Measurements from ENCODE around the gene R3HDM2. TPM values are rescaled to one million over a fixed set of nuclear protein-coding genes. Genes with fewer than 3 reads are reported as not detected.

The R3HDM2 gene
- total RNA-seq, 4 donors from 2014 or later = 30.7 to 40.8 (median 35.5) TPM

DNA sequence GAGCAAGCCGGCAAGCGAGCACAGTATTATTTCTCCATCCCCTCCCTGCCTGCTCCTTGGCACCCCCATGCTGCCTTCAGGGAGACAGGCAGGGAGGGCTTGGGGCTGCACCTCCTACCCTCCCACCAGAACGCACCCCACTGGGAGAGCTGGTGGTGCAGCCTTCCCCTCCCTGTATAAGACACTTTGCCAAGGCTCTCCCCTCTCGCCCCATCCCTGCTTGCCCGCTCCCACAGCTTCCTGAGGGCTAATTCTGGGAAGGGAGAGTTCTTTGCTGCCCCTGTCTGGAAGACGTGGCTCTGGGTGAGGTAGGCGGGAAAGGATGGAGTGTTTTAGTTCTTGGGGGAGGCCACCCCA, 218.2 kb downstream of the R3HDM2 start:
- no peaks in the 10 kb centered on the region for H3K9me3 ChIP-seq
- H3K4me1 ChIP-seq = peaks cover 8 to 30% of the 10 kb centered on the region in 2 donors
- 84 to 87% methylated on average over 7 of the region's 7 CpGs for WGBS, 2 donors
- H3K4me3 ChIP-seq (replicated peaks in 1 of 3) = no peak overlapping the region
- no peak overlapping the region for H3K27ac ChIP-seq
- H3K36me3 ChIP-seq = no peaks in the 10 kb centered on the region
- peaks cover 6% of the 10 kb centered on the region for H3K27me3 ChIP-seq
- no peak for DNase-seq
- no peak for TF ChIP-seq POLR2A (IDR thresholded peaks at IDR 0.05)
- intact Hi-C loops (cut with DNase I) = no loop called here

GRCh38 chr12:57211791-57212700, 218.8 kb downstream of the R3HDM2 start:
- H3K27ac ChIP-seq = no peak overlapping the region
- TF ChIP-seq CTCF (IDR thresholded peaks at IDR 0.05) (no peak), POLR2A (IDR thresholded peaks at IDR 0.05) (no peak)
- no peaks in the 10 kb centered on the region for H3K36me3 ChIP-seq
- 89 to 92% methylated on average over 24 to 27 of the region's 27 CpGs for WGBS, 2 donors
- no peak for DNase-seq
- intact Hi-C loops (cut with DNase I) = no loop called here
- peaks cover 2% of the 10 kb centered on the region for H3K27me3 ChIP-seq
- peaks cover 3 to 24% of the 10 kb centered on the region in 2 donors for H3K4me1 ChIP-seq
- no peaks in the 10 kb centered on the region for H3K9me3 ChIP-seq
- no peak overlapping the region for H3K4me3 ChIP-seq (replicated peaks in 1 of 3)

DNA sequence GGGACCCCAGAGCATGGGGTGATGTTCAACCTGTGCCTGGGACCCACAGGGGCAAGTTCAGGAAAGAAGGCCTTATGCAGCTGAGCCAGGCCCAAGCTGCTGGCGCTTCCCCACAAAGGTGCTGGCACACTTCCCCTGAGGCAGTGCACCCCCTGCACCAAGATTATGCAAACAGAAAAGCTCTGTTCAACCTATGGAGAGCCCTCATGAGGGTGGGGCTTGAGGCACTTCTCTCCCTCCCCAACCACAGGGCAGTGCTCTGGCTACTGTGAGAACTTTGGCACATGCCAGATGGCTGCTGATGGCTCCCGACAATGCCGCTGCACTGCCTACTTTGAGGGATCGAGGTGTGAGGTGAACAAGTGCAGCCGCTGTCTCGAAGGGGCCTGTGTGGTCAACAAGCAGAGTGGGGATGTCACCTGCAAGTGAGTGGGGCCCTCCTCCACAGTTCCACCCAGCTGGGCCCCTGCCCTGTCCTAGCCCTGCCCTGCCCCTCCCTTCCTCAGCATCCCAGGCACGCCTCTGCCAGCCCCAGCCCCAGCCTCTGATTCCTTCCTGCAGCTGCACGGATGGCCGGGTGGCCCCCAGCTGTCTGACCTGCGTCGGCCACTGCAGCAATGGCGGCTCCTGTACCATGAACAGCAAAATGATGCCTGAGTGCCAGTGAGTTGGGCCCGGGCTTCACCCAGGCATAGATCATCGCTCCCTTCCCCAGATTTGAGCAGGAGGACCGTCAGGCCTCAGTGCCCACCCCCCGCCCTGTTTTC, 219.7 kb downstream of the R3HDM2 start:
- intact Hi-C loops (cut with DNase I) = no loop called here

GRCh38 chr12:57210461-57210860, 220.4 kb downstream of the R3HDM2 start:
- no peak for DNase-seq
- H3K4me3 ChIP-seq (replicated peaks in 1 of 3) = no peak overlapping the region
- H3K9me3 ChIP-seq = no peaks in the 10 kb centered on the region
- H3K27ac ChIP-seq = no peak overlapping the region
- peaks cover 0 to 10% of the 10 kb centered on the region in 2 donors for H3K4me1 ChIP-seq
- H3K27me3 ChIP-seq = no peaks in the 10 kb centered on the region
- peaks cover 6% of the 10 kb centered on the region in 2 donors for H3K36me3 ChIP-seq
- intact Hi-C loops (cut with DNase I) = no loop called here
- WGBS, 2 donors = 94 to 99% methylated on average over 7 to 14 of the region's 15 CpGs
- TF ChIP-seq POLR2A (IDR thresholded peaks at IDR 0.05) (no peak), CTCF (IDR thresholded peaks at IDR 0.05) (no peak)

More for the DNA sequence above, 219.7 kb downstream of the R3HDM2 start:
- H3K27me3 ChIP-seq = no peaks in the 10 kb centered on the region
- H3K36me3 ChIP-seq = peaks cover 0 to 6% of the 10 kb centered on the region in 2 donors
- H3K27ac ChIP-seq = no peak overlapping the region
- WGBS, 2 donors = 86 to 97% methylated on average over 7 of the region's 16 CpGs
- H3K9me3 ChIP-seq = no peaks in the 10 kb centered on the region
- H3K4me3 ChIP-seq (replicated peaks in 1 of 3) = no peak overlapping the region
- TF ChIP-seq CTCF (IDR thresholded peaks at IDR 0.05) = no peak
- TF ChIP-seq POLR2A (IDR thresholded peaks at IDR 0.05) = no peak
- H3K4me1 ChIP-seq = peaks cover 0 to 17% of the 10 kb centered on the region in 2 donors
- DNase-seq = no peak

GRCh38 chr12:57209916-57210315, 220.9 kb downstream of the R3HDM2 start:
- Histone ChIP-seq H3K27ac (no peak overlapping the region), H3K36me3 (peaks cover 6 to 11% of the 10 kb centered on the region in 2 donors), H3K4me3 (replicated peaks in 1 of 3) (no peak overlapping the region), H3K9me3 (no peaks in the 10 kb centered on the region), H3K4me1 (peaks cover 0 to 10% of the 10 kb centered on the region in 2 donors), H3K27me3 (no peaks in the 10 kb centered on the region)
- DNase-seq = no peak
- no peak for TF ChIP-seq POLR2A (IDR thresholded peaks at IDR 0.05)
- TF ChIP-seq CTCF (IDR thresholded peaks at IDR 0.05) = no peak
- WGBS, 2 donors = 88 to 89% methylated on average over 4 to 7 of the region's 8 CpGs
- intact Hi-C loops (cut with DNase I) = no loop called here
